Stimulated activated CD4-positive, alpha-beta T cell treated with anti-CD3 and anti-CD28 coated beads, TNF-alpha, amount 100 ng/mL, for 1 hour (primary cell): ENCODE data around the gene CNPY2.
"Not testable (repeated sequence)": the region's sequence is repeated elsewhere in the genome, so short reads cannot be mapped to it uniquely, and the experiment has no call there.

Experiments
- DNase-seq, 3 donors: peaks; one replicate each; pipeline ENCODE4 v3.0.0-alpha.2; 2020; ENCODE audit warnings: low read depth in 3 of 3, low spot score in 1 of 3

The CNPY2 gene

DNA sequence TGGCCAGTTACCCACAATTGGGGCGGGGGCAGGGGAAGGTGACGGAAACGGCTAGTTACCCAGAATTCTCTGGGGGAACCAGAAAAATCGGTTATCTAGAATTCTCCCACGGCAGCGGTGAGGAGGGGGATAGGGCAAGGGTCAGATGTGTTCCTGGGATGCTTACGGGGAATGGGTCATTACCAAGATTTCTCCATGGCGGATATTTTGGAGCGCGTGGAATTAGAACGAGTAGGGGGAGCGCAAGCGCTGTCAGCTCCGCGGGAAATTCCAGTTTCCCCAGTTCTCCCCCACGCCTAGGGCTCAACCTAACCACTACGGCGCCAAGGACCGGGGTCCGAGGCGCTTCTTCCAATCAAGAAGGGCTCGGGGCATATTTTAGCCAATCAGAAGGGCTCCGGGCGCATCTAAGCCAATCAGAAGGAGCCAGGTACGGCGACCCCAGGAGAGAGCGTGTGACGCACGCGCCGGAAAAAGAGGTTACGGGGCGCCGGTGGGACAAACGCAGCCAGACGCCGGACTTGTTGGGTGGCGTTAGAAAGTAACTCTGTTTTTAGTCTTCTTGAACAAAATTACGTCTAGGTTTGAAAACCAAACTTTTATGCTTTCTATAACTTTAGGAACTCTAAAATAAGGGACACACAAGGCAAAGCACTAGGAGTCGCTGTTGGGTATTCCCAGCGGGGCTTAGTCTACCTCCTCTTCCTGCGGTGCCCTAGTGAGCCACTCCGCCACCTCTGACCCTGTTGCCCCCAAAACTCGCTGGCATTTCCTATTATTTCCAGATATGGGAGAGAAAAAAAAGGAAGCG, 18.1 kb upstream of the CNPY2 start, which contains the start of gene PAN2:
Gene PAN2 (minus strand): TSS at position 322 of the 811 bp plus-strand sequence. CDS start 906 bp downstream, outside the sequence.
- peak; percentile 79 to 86 (median 83) for DNase-seq

- no peak for DNase-seq
These were observed 17.4 kb upstream of the CNPY2 start for GRCh38 chr12:56333197-56333678.

DNA sequence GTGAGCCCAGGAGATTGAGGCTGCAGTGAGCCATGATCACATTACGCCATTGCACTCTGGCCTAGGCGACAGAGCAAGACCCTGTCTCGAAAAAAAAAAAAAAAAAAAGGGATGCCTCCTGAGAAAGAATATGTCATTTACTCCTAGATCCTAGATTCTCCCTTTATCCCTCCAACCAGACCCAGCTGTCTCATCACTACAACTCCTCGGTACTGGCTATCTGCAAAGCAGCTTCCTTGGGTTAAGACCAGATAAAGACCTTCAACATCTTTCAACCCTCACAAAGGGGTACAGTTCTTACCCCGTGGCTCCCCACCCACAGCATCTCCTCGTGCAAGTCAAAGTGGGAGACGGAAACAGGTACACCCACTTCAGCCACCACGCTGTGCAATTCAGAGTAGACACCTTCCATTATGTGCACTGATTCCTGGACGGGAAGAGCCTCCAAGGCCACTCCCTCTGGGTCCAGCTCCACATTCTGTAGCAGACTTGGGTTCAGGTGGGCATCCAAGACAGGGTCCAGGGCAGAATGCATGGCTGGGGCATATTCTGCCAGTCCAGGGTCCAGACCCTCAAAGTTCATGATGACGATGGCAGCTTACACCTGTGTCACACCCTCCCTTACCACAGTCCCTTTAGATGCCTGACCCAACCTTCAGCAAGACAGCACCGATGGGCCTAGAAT, 16.9 kb upstream of the CNPY2 start:
- no peak for DNase-seq

DNA sequence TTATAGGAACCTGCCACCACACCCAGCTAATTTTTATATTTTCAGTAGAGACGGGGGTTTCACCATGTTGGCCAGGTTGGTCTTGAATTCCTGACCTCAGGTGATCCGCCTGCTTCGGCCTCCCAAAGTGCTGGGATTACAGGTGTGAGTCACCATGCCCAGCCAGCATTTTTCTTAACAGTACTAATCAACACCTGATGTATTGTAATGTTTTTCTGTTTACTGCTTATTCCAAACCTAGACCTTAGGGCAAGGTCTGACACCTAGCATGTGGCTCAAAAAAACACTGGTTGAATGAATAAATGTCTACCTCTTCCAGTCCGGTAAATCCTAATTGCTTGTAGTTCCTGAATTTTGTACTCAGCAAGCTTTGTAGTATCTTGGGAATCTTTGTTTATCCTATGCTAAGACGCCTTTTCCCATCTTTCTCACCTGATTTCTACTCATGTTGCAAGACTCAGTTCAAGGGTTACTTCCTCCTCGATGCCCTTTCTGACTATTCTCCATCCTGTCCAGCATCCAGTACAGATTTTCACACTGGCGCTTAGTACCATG, 15.2 kb upstream of the CNPY2 start:
- DNase-seq, result no peak

- DNase-seq, result no peak
These were observed 10.7 kb upstream of the CNPY2 start for GRCh38 chr12:56326533-56326932.

DNA sequence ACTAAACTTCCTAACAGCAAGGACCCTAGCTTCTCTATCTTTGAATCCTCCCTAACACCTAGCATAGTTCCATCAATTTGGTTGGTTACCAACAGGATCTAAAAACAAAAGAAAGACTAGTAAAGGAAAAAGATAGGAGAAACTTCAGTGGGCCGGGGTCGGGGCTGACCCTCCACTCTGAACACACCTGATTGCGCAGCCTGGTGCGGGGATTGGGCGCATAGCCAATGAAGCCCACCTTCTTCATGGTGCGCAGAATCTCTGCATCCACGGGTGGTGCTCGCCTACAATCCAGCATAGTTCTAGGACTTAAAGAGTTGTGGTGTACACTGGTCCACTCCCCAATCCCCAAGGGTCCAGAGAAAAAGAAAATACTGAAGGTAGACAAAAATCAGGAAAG, 10.3 kb upstream of the CNPY2 start:
- DNase-seq, result no peak

DNA sequence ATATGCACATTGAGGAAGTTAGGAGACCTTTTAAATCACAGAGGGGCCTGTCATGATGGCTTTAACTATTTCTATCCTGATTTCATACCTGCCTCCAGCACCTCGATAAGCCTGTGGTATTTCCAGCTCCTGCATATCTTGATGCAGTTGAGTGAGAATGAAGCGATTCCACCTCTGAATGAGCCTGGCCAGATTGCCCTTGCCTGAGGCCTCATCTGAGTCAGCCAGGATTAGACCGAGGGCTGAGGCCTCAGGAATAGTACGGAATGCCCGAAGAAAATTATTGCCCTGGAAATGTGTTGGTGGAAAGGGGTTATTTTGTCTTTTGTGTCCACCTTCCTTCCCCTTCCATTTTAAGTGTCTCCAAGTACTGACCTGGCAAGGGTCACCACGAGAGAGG, 8.4 kb upstream of the CNPY2 start:
- DNase-seq, result no peak

GRCh38 chr12:56321610-56322009, 5.8 kb upstream of the CNPY2 start:
- DNase-seq, result not testable (repeated sequence)

- no peak for DNase-seq
These were observed 5.2 kb upstream of the CNPY2 start for GRCh38 chr12:56321027-56321426.

DNA sequence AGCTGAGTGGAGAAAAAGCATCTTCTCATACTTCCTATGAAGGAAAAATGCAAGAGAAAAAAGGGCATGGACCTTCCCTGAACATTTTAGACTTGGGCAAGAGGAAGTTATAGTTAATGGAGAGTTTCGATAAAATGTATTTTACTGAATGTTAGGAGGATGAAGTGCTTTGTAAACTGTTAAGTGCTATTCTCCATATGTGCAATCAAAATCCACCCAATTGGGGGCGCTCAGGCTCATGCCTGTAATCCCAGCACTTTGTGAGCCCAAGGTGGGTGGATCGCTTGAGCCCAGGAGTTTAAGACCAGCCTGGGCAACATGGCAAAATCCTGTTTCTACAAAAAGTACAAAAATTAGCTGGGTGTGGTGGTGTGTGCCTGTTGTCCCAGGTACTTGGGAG, 1.9 kb upstream of the CNPY2 start:
- DNase-seq, result no peak

- no peak for DNase-seq
These were observed 553 bp downstream of the CNPY2 start for GRCh38 chr12:56315249-56315621.

DNA sequence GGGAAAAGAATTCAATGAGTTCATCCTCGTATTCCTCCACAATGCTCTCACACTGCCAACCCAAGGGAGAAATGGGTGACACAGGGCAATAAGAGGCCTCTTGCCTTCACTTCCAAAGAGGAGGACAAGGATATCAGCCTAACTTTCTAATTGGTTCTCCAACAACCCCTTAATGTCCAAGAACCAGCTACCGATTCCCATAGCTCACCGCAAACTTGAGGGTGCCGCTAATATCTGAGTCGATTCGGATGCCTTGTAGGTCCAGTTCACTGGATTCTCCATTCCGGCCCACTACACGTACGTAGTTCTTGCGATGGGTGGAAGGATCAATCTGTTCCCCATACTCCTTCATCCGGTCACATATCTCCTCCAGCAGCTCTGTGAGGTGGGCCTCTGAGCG, 4.8 kb downstream of the CNPY2 start:
- DNase-seq, result no peak

- DNase-seq, result no peak
These were observed 7.1 kb downstream of the CNPY2 start for GRCh38 chr12:56308714-56309113.

DNA sequence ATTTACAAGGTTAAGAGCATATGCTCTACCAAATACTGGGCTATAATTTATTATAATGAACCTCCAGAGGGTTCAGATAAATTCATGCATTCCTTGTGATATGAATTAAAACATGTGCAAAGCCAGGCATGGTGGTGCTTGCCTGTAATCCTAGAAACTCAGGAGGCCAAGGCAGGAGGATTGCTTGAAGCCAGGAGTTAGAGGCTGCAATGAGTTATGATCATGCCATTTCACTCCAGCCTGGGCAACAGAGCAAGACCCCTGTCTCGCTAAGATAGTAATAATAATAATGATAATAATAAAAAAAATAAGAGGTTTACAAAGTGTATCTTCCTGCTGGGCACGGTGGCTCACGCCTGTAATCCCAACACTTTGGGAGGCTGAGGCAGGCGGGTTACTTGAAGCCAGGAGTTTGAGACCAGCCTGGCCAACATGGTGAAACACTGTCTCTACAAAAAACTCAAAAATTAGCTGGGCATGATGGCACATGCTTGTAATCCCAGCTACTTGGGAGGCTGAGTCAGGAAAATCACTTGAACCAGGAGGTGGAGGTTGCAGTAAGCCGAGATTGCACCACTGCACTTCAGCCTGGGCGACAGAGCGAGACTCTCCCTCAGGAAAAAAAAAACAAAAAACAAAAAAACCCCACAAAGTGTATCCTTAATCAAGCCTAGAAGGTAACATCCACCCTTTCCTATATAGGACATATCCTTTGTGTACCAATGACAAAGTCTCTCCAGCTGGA, 8.4 kb downstream of the CNPY2 start:
- no peak for DNase-seq

- DNase-seq, result no peak
These were observed 10.8 kb downstream of the CNPY2 start for GRCh38 chr12:56304872-56305590.

- no peak for DNase-seq
These were observed 11.5 kb downstream of the CNPY2 start for GRCh38 chr12:56304276-56304675.

DNA sequence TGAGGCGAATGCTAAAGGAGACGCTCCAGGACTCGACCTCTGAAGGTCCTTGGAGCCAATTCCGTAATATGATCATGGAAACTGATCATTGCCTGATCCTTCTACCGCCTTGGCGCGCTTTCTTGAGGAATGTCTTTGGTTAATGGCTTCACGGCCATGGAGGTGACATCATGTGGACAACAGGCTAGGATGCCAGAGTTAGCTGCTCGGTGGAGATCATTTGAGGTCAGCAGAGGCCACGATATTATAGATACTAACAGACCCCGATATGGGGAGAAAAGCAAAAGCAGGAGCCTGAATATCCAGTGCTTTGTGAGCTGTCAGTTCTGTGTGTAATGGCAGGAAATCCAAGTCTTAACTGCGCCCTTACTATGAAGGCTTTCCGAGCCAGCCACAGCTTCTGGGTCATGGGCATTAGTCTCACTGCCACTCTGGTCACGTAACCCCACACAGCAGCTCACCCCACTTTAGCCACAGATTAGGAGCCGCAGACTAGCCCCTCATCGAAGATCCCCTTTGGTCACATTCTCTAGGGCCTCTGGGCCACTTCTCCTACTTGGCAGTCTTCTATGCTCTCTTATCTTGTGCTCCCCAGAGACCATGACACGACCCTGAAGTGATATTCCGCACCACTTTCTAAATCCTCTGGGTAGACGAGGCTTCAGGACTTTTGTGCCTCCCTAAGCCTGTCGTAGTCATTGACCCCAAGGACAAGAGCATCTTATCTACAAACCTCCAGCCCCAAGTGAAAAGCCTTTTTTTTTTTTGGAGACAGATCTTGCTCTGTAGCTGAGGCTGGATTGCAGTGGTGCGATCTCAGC, 14.9 kb downstream of the CNPY2 start:
- DNase-seq, result no peak

GRCh38 chr12:56299853-56300643, 15.7 kb downstream of the CNPY2 start, which contains the start of gene CS:
TSS of gene CS (minus strand) at chr12:56300330. CDS start at chr12:56300201, 129 bp downstream.
- DNase-seq, result peak; percentile 93 to 99 (median 95)

- no peak for DNase-seq
These were observed 16.4 kb downstream of the CNPY2 start for GRCh38 chr12:56299308-56299852.
